Mammary epithelial cell (primary cell): Measurements from ENCODE around the gene PIK3CG.

Experiments
- CTCF ChIP-seq, 2 donors: IDR thresholded peaks in 1 of 2; conservative IDR thresholded peaks in 1 of 2; 2 replicates each; pipeline ENCODE4 v1.5.1; 2011 to 2012; ENCODE audit warnings: inconsistent platforms in 2 of 2, low read length in 2 of 2, mild to moderate bottlenecking in 2 of 2, control low read depth in 1 of 2, low read depth in 1 of 2; ENCODE audit not compliant: insufficient read depth in 1 of 2; ENCODE audit errors: extremely low read depth in 1 of 2
- EZH2 ChIP-seq: IDR thresholded peaks from 2 replicates; pipeline ENCODE4 v1.6.1; 2012; ENCODE audit warnings: low read length, inconsistent platforms, borderline replicate concordance

GRCh38 chr7:106885652-106886051 is 20.6 kb downstream of the PIK3CG start:
- TF ChIP-seq CTCF (conservative IDR thresholded peaks at IDR 0.05 in 1 of 2, IDR thresholded peaks at IDR 0.05 in 1 of 2; ENCODE audit: extremely low read depth in 1 of 2, insufficient read depth in 1 of 2, low read depth in 1 of 2, low read length in 2 of 2) = no peak
- TF ChIP-seq EZH2 = no peak
